ENCODE results near the gene PALLD.

PALLD gene

GRCh38 chr4:168604496-168605373, 107.9 kb downstream of the PALLD start:
- no peak for TF ChIP-seq CTCF (conservative IDR thresholded peaks at IDR 0.05; ENCODE audit: low read depth, low read length)
- DNase-seq (ENCODE audit: low read depth), result peak; percentile 97
- no peak overlapping the region for H3K4me3 ChIP-seq (ENCODE audit: low read length)

GRCh38 chr4:168605411-168605810, 108.6 kb downstream of the PALLD start:
- no peak for TF ChIP-seq CTCF (conservative IDR thresholded peaks at IDR 0.05; ENCODE audit: low read depth, low read length)
- H3K4me3 ChIP-seq (ENCODE audit: low read length), result no peak overlapping the region
- DNase-seq (ENCODE audit: low read depth), result peak; percentile 60

- no peak overlapping the region for H3K4me3 ChIP-seq (ENCODE audit: low read length)
- DNase-seq (ENCODE audit: low read depth), result no peak
- no peak for TF ChIP-seq CTCF (conservative IDR thresholded peaks at IDR 0.05; ENCODE audit: low read depth, low read length)
Observed at GRCh38 chr4:168607215-168607614, 110.4 kb downstream of the PALLD start.

- no peak for DNase-seq (ENCODE audit: low read depth)
- no peak for TF ChIP-seq CTCF (conservative IDR thresholded peaks at IDR 0.05; ENCODE audit: low read depth, low read length)
- no peak overlapping the region for H3K4me3 ChIP-seq (ENCODE audit: low read length)
Observed at GRCh38 chr4:168608771-168609170, 111.9 kb downstream of the PALLD start.

- TF ChIP-seq CTCF (conservative IDR thresholded peaks at IDR 0.05; ENCODE audit: low read depth, low read length), result no peak
- no peak for DNase-seq (ENCODE audit: low read depth)
- H3K4me3 ChIP-seq (ENCODE audit: low read length), result no peak overlapping the region
Observed at GRCh38 chr4:168609369-168609768, 112.5 kb downstream of the PALLD start.

GRCh38 chr4:168610911-168611530, 114.2 kb downstream of the PALLD start:
- H3K4me3 ChIP-seq (ENCODE audit: low read length), result no peak overlapping the region
- DNase-seq (ENCODE audit: low read depth), result no peak
- no peak for TF ChIP-seq CTCF (conservative IDR thresholded peaks at IDR 0.05; ENCODE audit: low read depth, low read length)

Data from retinal pigment epithelial cell (primary cell).